ENCODE data around the gene PDE5A.

PDE5A gene

GRCh38 chr4:119523399-119523798, 105.2 kb downstream of the PDE5A start:
- DNase-seq (ENCODE audit: low read depth, low spot score), result no peak

- DNase-seq (ENCODE audit: low read depth, low spot score), result no peak
Measured at GRCh38 chr4:119521268-119521667, 107.3 kb downstream of the PDE5A start.

DNA sequence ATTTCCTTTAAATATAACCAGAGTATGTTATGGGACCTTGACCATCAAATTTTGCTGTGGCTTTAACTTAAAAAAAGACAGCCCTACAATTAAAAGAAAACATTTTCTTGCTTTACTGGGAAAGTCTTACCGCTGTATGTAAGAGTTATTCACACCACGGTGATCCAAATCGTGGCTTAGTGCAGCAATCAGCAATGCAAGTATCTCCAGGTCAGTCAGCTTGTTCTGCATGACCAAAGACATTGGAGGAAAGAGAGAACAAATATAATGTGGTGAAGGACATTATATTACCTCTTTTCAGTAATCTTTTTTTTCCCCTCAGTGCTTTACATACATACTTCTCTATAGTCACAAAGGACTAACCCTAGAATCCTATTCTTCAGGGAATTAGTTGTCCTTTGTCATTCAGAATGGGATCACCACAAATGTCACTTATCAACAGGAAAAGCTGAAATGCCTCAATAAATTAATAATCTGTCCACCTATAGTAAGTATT, 109.6 kb downstream of the PDE5A start:
- DNase-seq (ENCODE audit: low read depth, low spot score), result no peak

- DNase-seq (ENCODE audit: low read depth, low spot score), result no peak
Measured at GRCh38 chr4:119518230-119518892, 110.2 kb downstream of the PDE5A start.

GRCh38 chr4:119517361-119518229, 111.0 kb downstream of the PDE5A start:
- no peak for DNase-seq (ENCODE audit: low read depth, low spot score)

DNA sequence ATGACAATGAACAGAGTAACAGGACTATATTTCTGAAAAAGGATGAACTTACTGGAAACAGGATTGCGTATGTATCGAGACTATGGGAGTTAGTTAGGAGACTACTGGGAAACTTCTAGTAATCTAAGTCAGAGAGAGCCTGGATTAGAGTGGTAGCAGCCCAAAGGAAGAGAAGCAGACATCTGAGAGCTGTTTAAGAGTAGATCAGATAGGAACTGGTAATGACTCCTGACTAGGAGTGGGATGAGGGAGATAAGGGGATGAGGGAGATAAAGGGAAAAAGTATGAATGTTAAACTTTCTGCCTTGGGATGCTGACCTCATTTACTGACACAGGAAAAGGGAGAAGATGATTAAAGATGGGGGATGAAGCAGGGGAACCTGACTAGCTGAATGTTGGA, 116.2 kb downstream of the PDE5A start:
- DNase-seq (ENCODE audit: low read depth, low spot score), result no peak

GRCh38 chr4:119510395-119511149, 118.0 kb downstream of the PDE5A start:
- DNase-seq (ENCODE audit: low read depth, low spot score), result no peak

- no peak for DNase-seq (ENCODE audit: low read depth, low spot score)
Measured at GRCh38 chr4:119508281-119508680, 120.3 kb downstream of the PDE5A start.

- no peak for DNase-seq (ENCODE audit: low read depth, low spot score)
Measured at GRCh38 chr4:119506806-119507205, 121.8 kb downstream of the PDE5A start.

- DNase-seq (ENCODE audit: low read depth, low spot score), result no peak
Measured at GRCh38 chr4:119504616-119505015, 124.0 kb downstream of the PDE5A start.

- DNase-seq (ENCODE audit: low read depth, low spot score), result no peak
Measured at GRCh38 chr4:119501740-119502139, 126.9 kb downstream of the PDE5A start.

- DNase-seq (ENCODE audit: low read depth, low spot score), result no peak
Measured at GRCh38 chr4:119498527-119498926, 130.1 kb downstream of the PDE5A start.

DNA sequence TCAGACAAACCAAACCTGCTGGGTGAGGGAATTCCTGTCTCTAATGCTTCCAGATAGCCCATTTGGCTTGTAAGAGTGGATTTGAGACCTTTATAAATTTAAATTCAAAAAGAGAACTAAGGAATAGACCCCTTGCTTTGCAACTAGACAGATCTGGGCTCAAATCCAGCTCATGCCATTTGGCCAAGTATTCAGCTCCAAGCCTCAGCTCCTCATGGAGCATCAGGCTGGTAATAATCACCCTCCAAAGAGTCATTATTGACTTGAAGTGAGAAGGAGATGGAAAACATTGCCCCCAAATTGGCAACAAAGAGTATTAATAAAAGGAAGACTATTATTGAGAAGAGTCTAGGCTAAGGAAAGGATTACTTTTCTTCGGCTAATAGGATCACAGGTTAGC, 134.7 kb downstream of the PDE5A start:
- DNase-seq (ENCODE audit: low read depth, low spot score), result no peak

GRCh38 chr4:119493419-119493818, 135.2 kb downstream of the PDE5A start:
- no peak for DNase-seq (ENCODE audit: low read depth, low spot score)

- DNase-seq (ENCODE audit: low read depth, low spot score), result peak; percentile 37
Measured at GRCh38 chr4:119490335-119490734, 138.3 kb downstream of the PDE5A start.

GRCh38 chr4:119489305-119489704, 139.3 kb downstream of the PDE5A start:
- DNase-seq (ENCODE audit: low read depth, low spot score), result no peak

DNA sequence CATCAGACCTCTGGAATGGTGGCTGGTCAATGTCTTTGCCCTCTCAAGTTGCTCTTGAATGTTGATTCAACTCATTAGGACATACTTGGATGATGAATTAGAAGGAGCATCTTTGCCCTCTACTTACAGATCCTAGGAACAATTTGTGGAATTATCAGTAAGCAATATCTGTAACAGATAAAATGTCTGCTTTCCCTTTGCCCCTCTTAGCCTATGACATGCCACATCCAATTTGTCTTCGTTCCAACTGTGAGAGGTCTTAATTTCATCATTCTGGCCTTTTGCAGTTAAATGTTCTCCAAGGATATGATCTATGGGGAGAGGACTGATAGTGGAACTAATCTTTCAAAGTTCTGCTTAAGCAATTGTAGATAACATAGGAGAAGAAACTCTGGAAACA, 148.3 kb downstream of the PDE5A start:
- no peak for DNase-seq (ENCODE audit: low read depth, low spot score)

GRCh38 chr4:119479835-119480234, 148.8 kb downstream of the PDE5A start:
- DNase-seq (ENCODE audit: low read depth, low spot score), result no peak

DNA sequence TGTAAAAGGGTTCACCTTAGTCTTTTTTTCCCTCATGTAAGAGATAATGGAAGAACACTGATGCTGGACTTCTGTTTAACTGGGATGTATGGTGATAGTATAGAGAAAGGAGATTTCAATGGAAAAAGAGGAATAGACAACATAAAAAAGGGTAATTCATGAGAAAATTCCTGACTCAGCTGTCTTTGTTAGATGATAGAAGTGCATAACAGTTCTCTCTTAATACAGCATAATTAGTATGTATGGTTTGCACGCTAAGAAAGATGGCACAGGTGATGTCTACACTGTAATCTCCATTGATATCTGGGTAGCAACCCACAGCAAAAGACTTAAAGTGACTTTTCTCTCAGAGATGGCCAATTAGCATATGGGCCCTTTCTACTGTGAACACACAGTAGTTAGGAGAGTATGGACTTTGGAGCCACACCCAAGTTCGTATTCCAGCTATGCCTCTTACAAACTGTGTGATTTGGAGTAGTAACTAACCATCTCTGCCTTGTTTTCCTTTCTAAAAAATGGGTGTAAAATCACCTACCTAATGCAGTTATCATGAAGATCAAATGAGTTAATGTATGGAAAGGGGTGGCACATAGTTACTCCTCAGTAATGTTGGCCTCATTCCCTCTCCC, 149.3 kb downstream of the PDE5A start:
- DNase-seq (ENCODE audit: low read depth, low spot score), result no peak

GRCh38 chr4:119478446-119479179, 150.0 kb downstream of the PDE5A start:
- DNase-seq (ENCODE audit: low read depth, low spot score), result no peak
